Activated CD4-positive, alpha-beta T cell treated with anti-CD3 and anti-CD28 coated beads, Interleukin-2, amount 50 U/mL, for 48 hours (primary cell): ENCODE measurements around the gene SKAP2.
A peak's percentile ranks its signal among the peaks of the same experiment; 100 is the strongest.

ENCODE experiments used
- DNase-seq, 2 experiments: peaks; one replicate each; pipeline ENCODE4 v3.0.0-alpha.2; 2020

Gene SKAP2

GRCh38 chr7:26691406-26691805, 173.0 kb downstream of the SKAP2 start:
- DNase-seq = no peak

GRCh38 chr7:26690135-26690805, 174.1 kb downstream of the SKAP2 start:
- DNase-seq = no peak

- DNase-seq = no peak
Measured at GRCh38 chr7:26688936-26689506, 175.4 kb downstream of the SKAP2 start.

- no peak for DNase-seq
Measured at GRCh38 chr7:26688388-26688787, 176.0 kb downstream of the SKAP2 start.

DNA sequence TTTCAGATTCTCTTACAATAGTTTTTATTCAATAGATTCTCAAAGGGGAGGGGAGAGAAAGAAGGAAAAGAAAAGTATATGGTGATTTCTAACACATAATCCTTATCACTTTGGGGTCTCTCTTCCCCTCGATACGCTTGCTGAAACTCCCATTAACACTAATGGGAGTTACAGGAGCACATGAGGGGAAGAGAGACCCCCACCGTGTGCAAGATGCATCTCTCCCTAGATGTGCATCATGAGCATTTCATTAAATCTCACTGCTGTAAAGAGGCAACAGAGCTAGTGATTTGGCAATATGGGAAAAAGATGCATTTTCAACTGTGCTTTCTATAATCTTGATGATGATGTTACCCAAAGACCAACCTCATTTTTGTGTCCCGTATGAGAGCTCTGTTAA, 177.4 kb downstream of the SKAP2 start:
- no peak for DNase-seq

GRCh38 chr7:26686448-26686981, 177.9 kb downstream of the SKAP2 start:
- no peak for DNase-seq

DNA sequence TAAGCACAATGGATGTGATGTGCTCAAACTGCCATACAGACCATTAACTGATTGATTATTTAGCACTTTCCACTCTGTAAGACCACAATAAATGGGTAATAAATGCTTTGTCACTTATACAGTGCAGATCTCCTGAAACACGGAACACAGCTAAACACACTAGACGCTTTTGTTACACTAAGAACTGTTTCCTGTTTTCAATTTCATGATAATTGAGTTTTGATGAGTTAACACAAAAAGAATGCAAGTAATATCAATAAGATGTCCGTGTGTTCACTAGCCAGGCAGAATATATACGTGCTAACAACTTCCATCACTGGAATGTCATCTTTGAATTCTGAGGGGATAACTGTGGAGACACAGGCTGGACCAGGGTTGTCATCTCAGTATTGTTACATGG, 178.8 kb downstream of the SKAP2 start:
- DNase-seq = no peak

GRCh38 chr7:26684447-26684846, 179.9 kb downstream of the SKAP2 start:
- DNase-seq = no peak

- no peak for DNase-seq
Measured at GRCh38 chr7:26683277-26683676, 181.1 kb downstream of the SKAP2 start.

DNA sequence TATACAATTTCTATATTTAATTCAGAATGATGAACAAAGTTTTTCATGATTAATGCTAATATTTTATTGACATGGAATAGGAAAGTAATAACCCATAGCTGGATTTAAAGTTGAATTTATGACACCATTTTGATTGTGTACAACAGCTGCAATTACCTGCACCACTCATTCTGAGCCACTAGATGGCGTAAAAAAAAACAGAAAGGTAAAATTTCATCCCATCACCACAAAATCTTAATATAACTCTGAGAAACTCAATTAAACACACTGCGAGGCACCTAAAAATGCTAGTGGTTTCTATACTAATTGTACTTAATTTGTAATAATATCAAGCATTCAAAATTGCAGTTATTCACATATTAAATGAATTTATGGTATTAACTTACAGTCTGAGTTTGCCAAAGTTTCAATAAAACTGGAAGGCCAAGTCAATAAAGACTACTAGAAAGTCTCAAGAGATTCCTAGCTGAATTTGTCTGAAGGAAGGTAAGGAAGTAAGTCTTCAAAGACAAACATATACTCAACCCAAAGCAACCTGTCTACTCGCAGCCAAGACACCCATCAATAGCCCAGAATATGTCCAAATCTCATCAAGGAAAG, 182.5 kb downstream of the SKAP2 start:
- no peak for DNase-seq

GRCh38 chr7:26680587-26680986, 183.8 kb downstream of the SKAP2 start:
- no peak for DNase-seq

- no peak for DNase-seq
Measured at GRCh38 chr7:26675143-26675887, 189.1 kb downstream of the SKAP2 start.

GRCh38 chr7:26673858-26674257, 190.5 kb downstream of the SKAP2 start:
- DNase-seq = no peak

- DNase-seq = no peak
Measured at GRCh38 chr7:26673271-26673670, 191.1 kb downstream of the SKAP2 start.

DNA sequence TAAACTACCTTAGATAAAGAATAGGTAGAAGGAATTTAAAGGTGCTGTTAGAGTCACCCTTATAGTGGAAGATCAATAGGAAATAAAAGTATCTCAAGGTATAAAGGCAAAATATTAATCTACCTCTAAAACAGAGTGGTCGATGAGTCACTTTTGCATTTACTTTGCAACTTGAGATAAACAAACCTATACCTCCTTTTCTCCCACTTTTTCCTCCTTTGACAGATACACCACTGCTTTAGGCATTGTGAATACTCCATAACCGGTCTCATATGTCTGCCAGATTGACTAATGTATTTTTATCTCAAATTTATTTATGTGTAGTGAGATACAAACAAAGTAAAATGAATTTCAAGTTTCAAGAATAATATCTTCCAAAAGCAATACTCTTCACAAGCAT, 193.5 kb downstream of the SKAP2 start:
- no peak for DNase-seq

DNA sequence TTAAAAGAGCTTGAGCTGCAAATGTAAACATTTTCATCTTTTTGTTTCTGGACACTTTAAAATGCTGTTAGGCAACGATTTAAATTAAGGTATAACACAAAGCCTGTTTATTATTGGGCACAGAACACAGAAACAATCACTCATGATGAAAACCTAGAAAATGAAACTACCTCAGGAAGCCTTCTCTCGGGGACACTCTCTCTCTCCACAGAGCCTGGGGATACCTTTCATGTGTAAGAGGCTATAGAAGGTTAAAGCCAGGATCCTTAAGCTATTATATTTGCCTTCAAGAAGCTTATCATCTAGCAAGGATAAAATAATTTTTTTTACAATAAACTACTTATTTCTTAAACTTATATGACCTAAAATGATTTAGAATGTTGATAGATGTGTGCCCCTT, 194.1 kb downstream of the SKAP2 start:
- DNase-seq = no peak

GRCh38 chr7:26668821-26669220, 195.6 kb downstream of the SKAP2 start:
- DNase-seq = no peak

- DNase-seq = peak; percentile 23 to 54
Measured at GRCh38 chr7:26667514-26668133, 196.8 kb downstream of the SKAP2 start.

DNA sequence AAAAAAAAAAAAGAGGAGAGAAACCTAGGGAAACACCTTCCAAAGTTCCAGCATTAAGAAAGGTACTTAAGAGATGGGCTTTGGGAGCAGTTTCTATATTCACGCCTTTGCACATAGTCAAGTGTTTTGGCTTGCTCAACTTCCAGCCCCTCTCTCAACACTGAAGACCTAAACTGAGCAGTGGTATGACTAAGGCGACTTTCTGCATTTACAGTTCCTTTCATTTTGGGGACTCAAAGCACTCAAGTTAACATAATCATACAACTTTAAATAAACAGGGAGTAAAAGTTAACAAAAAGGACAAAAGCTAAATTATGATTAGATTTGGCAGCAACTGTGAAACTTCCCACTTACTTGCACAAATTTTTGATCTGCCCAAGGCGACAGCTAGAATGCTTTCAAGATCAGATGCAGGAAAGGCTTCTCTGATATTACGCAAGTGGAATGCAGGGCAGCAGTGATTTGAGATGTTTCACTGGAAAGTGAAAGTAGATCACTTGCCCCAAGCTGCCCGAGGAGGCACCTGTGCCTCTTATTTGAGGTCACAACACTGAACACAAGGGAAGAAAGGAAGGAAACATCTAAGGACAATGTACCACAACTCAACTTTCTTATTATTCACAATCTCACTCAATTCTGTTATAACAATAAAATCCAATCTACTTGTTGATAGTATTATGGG, 199.5 kb downstream of the SKAP2 start:
- DNase-seq = peak; percentile 4 to 20

DNA sequence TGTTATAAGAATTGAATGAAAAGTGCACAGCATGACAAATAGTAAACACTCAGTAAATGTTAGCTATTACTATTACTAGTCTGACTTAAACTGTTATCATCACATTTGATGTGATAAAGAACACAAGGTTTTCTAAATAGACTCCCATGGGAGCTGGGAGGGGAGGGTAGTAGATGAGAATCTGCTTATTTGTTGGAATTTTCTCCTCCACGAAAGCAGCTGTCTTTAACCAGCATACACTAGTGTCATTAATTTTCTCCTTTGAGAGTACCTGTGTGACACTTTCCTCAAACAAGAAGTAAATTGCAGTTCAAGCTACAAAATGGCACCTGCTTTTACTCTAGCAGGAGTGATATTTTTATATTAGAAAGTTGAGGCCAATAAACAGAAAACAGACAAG, 200.1 kb downstream of the SKAP2 start:
- no peak for DNase-seq

- DNase-seq = no peak
Measured at GRCh38 chr7:26663874-26664273, 200.5 kb downstream of the SKAP2 start.

GRCh38 chr7:26662646-26663045, 201.7 kb downstream of the SKAP2 start:
- DNase-seq = no peak

DNA sequence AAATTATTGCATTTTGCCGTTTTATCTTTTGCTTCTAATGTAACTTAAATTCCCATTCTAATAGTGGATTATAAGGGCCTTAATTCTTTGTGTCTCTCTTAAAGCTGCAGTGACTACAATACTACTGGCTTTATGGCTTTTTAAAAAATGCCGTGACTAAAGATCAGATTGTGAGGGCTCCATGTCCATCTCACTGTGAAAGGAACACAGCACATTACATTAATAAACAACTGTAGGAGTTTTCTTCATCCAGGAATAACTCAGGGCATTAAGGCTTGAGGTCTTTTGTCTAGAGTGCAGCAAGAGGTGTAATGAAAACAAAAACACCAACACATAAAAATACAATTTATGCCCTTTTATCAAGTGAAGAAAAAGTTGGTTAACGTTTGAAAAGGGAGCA, 205.3 kb downstream of the SKAP2 start:
- DNase-seq = no peak
